Erythroblast (primary cell): Measurements from ENCODE around the gene DNAH2.
"Not testable (repeated sequence)": the region's sequence is repeated elsewhere in the genome, so short reads cannot be mapped to it uniquely, and the experiment has no call there.

Experiments used
- DNase-seq, 2 experiments: peaks; one replicate each; lab custom pipeline; 2025; lab: John Stamatoyannopoulos, UW
- GATA1 ChIP-seq: IDR thresholded peaks from 2 replicates; pipeline ENCODE4 v1.6.1; 2011; ENCODE audit warnings: low read depth, mild to moderate bottlenecking, control low read depth, low read length, moderate library complexity
- POLR2A ChIP-seq: IDR thresholded peaks from 2 replicates; pipeline ENCODE4 v1.6.1; 2011; ENCODE audit warnings: mild to moderate bottlenecking, low read length

DNAH2 gene

DNA sequence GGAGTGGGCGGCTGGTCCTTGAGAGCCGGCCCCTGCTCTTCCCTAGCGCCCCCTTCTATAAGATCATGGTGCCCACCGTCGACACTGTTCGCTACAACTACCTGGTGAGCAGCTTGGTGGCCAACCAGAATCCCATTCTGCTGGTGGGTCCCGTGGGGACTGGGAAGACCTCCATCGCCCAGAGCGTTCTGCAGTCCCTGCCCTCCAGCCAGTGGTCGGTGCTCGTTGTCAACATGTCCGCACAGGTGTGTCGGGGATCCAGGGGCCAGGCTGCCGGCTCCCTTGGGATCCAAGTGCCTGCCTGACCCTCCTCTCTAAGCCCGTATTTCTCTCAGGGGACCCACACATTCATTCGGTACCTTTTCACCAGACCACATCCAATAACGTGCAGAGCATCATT, 75.1 kb downstream of the DNAH2 start:
- no peak for TF ChIP-seq GATA1
- no peak for TF ChIP-seq POLR2A
- DNase-seq = no peak

- TF ChIP-seq POLR2A = no peak
- TF ChIP-seq GATA1 = no peak
- DNase-seq = no peak
These were observed 76.6 kb downstream of the DNAH2 start for GRCh38 chr17:7794075-7794663.

DNA sequence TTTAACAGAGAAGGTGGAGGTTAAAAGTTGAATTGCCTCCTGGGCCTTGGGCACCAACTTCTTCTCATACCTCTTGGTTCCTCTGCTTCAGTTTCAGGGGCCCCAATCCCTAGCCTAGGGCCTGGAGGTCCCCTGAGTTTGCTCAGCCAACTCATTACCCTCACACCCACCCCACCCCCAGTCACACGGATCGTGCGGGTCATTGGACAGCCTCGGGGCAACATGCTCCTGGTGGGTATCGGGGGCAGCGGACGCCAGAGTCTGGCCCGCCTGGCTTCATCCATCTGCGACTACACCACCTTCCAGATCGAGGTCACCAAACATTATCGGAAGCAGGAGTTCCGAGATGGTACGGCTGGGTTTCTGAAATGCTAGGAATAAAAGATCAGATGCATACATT, 80.4 kb downstream of the DNAH2 start:
- DNase-seq = no peak
- no peak for TF ChIP-seq GATA1
- TF ChIP-seq POLR2A = no peak

DNA sequence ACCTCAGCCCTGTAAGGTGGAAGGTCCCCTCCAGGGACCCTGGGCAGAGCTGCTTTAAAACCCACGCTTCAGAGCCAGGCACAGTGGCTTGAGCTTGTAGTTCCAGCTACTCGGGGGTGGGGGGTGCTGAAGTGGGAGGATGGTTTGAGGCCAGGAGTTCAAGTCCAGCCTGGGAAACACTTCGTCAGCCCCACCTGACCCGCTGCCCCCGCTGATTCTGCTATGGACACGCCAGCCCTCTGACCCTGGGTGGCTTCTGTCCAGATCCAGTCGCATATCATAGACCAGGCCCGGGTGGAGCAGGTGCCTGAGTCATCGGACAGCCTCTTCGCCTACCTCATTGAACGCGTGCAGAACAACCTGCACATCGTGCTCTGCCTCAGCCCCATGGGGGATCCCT, 81.3 kb downstream of the DNAH2 start:
- TF ChIP-seq GATA1 (no peak), POLR2A (no peak)
- no peak for DNase-seq

DNA sequence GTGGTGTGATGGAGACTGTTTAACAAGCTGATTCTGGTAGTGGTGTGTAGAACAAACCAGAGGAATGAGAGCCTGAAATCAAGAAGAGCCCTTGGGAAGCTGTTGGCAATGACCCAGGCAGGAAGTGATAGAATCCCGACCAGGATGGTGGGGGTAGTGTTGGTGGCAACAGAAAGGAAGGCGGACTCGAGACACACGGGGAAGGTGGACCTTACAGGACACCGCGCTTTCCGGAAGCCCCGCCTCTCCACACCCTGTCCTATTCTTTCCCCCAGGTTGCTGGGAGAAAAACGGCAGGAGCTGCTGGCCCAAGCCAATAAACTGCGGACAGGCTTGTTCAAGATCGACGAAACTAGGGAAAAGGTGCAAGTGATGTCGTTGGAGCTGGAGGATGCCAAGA, 86.4 kb downstream of the DNAH2 start:
- TF ChIP-seq GATA1 (no peak), POLR2A (no peak)
- no peak for DNase-seq

DNA sequence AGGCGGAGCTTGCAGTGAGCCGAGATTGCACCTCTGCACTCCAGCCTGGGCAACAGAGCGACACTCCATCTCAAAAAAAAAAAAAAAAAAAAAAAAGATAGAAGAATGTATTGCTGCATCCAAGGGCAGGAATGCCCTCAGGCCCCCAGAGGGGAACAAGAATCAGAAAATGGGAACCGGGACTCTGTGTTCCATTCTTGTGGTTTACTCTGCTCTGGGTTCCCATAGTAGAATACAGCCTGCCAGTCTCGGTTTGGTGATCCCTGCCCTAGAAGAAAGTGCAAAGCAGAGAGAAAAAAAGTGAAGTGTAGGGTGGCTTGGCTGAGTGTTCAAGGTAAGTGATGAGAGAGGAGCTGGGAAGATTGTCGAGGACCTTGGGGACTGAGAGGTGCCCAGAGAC, 89.0 kb downstream of the DNAH2 start:
- DNase-seq = no peak
- TF ChIP-seq POLR2A (no peak), GATA1 (no peak)

DNA sequence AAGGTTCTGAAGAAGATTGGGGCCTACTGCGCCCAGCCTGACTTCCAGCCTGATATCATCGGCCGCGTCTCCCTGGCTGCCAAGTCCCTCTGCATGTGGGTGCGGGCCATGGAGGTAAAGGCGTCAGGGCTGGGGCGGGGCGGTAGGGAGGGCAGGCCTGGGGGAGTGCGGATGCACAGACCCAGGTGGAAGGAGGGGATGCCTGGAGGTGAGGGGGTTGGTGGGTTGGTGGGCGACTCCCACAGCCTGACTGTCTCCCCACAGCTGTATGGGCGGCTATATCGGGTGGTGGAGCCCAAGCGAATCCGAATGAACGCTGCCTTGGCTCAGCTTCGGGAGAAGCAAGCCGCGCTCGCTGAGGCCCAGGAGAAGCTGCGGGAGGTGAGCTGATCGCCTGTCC, 89.7 kb downstream of the DNAH2 start:
- no peak for DNase-seq
- no peak for TF ChIP-seq GATA1
- no peak for TF ChIP-seq POLR2A

DNA sequence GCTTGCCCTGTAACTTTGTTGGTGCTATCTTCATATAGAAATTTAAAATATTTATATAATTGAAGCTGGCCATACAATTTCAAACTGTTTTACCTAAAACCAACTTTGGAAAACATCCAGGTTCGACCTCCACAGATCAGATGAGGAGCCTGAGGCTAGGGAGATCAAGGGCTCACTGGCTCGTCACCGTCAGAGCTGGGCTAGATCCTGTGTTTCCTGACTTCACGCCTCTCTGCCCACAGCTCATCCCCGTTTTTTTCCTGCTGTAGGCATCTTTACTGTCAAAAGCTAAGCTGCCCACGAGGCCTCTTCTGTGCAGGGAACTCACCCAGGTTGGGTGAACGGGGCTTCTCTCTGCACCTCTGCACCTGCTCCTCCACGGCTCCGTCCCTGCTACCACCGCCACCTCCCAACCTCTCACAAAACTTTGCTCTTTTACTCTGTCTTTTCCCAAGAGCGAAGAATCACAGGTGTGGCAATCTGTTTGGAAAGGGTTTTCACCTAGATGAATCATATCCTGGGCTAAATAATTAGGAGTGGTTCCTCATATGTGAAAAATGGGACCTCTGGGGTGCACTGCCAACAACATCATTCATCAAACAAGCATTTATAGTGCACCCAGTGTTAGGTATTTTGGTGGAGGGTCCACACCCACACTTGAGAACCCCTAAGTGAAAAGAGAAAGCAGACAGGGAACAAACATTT, 91.7 kb downstream of the DNAH2 start:
- no peak for DNase-seq
- no peak for TF ChIP-seq POLR2A
- no peak for TF ChIP-seq GATA1

DNA sequence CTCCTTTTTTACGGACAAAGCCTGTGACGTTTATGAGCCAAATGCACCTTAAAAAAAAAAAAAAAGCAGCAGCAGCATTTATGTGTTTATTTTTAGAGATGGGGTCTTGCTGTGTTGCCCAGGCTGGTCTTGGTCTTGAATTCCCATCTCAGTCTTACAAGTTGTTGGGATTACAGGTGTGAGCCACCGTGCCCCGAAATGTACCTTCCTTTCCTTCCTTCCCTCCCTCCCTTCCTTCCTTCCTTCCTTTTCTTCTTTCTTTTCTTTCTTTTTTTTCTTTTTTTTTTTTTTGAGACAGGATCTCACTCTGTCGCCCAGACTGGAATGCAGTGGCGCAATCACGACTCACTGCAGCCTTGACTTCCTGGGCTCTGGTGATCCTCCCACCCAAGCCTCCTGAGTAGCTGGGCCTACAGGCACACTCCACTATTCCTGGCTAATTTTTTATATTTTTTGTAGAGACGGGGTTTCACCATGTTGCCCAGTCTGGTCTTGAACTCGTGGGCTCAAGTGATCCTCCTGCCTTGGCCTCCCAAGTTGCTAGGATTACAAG, 92.3 kb downstream of the DNAH2 start:
- not testable (repeated sequence) for DNase-seq

DNA sequence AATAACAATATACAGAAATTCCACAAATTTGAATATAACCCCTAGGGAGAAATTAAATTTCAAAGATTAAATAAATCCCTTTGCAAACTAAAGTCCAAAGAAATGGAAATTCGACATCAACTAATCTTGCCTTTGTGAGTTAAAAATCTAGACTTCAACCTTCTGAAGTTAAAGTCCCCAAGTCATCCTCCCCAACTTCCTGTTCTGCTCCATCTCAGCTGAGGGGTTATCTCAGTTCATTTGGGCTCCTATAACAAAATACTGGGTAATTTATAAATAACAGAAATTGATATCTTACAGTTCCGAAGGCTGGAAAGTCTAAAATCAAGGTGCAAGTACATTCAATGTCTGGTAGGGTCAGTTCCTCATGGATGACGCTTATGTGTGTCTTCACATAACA, 93.7 kb downstream of the DNAH2 start:
- no peak for DNase-seq
- TF ChIP-seq POLR2A (no peak), GATA1 (no peak)

DNA sequence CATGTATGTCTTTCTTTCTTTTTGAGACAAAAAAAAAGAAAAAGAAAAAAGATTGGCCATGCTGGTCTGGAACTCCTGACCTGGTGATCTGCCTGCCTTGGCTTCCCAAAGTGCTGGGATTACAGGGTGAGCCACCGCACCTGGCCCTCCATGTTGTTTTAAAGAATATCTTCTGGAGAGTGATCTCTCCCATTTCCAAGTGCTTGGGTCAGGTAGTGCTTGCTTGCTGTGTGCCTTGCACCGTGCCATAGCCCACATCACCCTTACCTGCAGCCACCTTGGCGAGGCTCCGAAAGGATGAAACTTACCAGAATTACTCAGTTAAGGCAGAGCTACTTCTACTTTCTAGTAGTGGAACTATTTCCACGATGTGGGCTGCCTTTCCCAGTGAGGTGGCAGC, 97.4 kb downstream of the DNAH2 start:
- TF ChIP-seq GATA1 (no peak), POLR2A (no peak)
- DNase-seq = no peak

DNA sequence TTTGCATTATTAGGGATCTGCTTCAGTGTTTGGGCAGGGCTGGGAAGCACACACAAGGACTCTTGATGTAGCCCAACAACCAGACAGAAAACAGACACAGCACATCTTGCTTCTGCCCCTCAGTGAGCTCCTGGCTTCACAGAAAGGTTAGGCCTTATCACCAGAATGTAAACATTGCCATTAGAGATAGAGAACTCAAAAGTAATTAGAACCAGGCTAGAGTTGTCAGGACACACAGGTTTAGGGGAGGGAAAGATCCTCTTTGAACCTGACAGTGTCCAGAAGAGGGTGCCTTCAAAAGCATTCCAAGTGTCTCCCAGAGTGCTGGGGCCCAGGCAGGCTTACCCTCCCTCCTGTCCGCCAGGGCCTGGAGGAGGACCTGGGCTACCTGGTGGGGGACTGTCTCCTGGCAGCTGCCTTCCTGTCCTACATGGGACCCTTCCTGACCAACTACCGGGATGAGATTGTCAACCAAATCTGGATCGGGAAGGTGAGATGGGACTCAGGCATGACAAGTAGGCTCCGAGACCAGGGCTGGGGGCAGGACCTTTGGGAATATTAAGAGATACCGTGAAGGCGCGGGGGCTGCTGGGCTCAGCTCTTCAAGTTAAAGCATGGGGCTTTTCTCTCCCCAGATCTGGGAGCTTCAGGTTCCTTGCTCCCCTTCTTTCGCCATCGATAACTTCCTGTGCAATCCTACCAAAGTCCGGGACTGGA, 99.5 kb downstream of the DNAH2 start:
- TF ChIP-seq POLR2A (no peak), GATA1 (no peak)

GRCh38 chr17:7817643-7817964, 100.1 kb downstream of the DNAH2 start:
- TF ChIP-seq POLR2A = no peak
- no peak for TF ChIP-seq GATA1
- no peak for DNase-seq

More for the DNA sequence above, 99.5 kb downstream of the DNAH2 start:
- no peak for DNase-seq

DNA sequence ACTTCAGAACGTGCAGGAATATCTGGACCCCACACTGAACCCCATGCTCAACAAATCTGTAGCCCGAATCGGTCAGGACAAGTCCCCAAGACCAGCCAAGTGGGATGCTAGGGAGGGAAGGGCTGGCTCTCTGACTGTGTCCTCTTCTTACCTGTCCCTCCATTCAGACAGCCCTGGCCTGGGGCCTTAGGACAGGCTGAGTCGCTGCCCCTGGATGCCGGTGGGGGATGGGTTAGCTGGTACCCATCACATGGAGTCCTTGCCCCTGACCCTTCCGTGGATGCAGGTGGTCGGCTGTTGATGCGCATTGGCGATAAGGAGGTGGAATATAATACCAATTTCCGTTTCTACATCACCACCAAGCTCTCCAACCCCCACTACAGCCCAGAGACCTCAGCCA, 100.5 kb downstream of the DNAH2 start:
- DNase-seq = no peak
- no peak for TF ChIP-seq POLR2A
- TF ChIP-seq GATA1 = no peak
